Upper lobe of left lung (tissue), 6 donors: ENCODE data around the gene YKT6. TPM values are rescaled to one million over a fixed set of nuclear protein-coding genes. Genes with fewer than 3 reads are reported as not detected.

Experiments used
- ATAC-seq, 2 donors: fragments of 200-7000 bp; cut with Tn5 transposase; one replicate each; pipeline ENCODE4 v1.9.1; 2022; ENCODE audit warnings: mild to moderate bottlenecking in 2 of 2, moderate library complexity in 2 of 2; ENCODE audit not compliant: low FRiP score in 2 of 2
- DNase-seq, 2 donors: peaks; one replicate each; pipeline ENCODE4 v3.0.0-alpha.2; 2019 to 2020
- H3K27ac ChIP-seq, 4 donors: fragments of 200-600 bp; sonication (generic); one replicate each; pipeline ENCODE4 v1.5.1; 2016 to 2019
- H3K27me3 ChIP-seq, 4 donors: fragments of 200-600 bp; sonication (generic); one replicate each; pipeline ENCODE4 v1.5.1; 2017 to 2019
- H3K36me3 ChIP-seq, 4 donors: fragments of 200-600 bp; sonication (generic); one replicate each; pipeline ENCODE4 v1.5.1; 2016 to 2019
- H3K4me1 ChIP-seq, 4 donors: fragments of 200-600 bp; sonication (generic); one replicate each; pipeline ENCODE4 v1.5.1; 2018 to 2019
- H3K4me3 ChIP-seq, 4 donors: fragments of 200-600 bp; sonication (generic); one replicate each; pipeline ENCODE4 v1.5.1; 2017 to 2019; ENCODE audit warnings: mild to moderate bottlenecking in 2 of 4, moderate library complexity in 1 of 4
- H3K9me3 ChIP-seq, 4 donors: fragments of 200-600 bp; sonication (generic); one replicate each; pipeline ENCODE4 v1.5.1; 2018 to 2019
- CTCF ChIP-seq, 6 experiments: fragments of 450-650 bp in 4 of 6; fragments of 200-600 bp in 2 of 6; sonication (generic) in 2 of 6; IDR thresholded peaks; one replicate each; pipeline ENCODE4 v1.5.1; 2016 to 2019; ENCODE audit warnings: antibody characterized with exemption in 6 of 6
- EP300 ChIP-seq, 4 donors: sonication (generic); formaldehyde crosslinking; IDR thresholded peaks; one replicate each; pipeline ENCODE4 v1.5.1; 2017; ENCODE audit warnings: antibody characterized with exemption in 4 of 4, control low read depth in 2 of 4
- POLR2A ChIP-seq, 4 donors: fragments of 450-650 bp; IDR thresholded peaks; one replicate each; pipeline ENCODE4 v1.5.1; 2016 to 2017; ENCODE audit warnings: antibody characterized with exemption in 4 of 4, mild to moderate bottlenecking in 2 of 4
- POLR2AphosphoS5 ChIP-seq, 2 donors: sonication (generic); formaldehyde crosslinking; IDR thresholded peaks; one replicate each; pipeline ENCODE4 v1.5.1; 2017; ENCODE audit warnings: antibody characterized with exemption in 2 of 2
- WGBS, 2 donors: methylation state at CpG; one replicate each; pipeline ENCODE4 v1.1.5; 2017 to 2018; 5-methylcytosine and 5-hydroxymethylcytosine counted together
- total RNA-seq, 6 donors: library from RNA; depleted of rRNA in 4 of 6; stranded (reverse); fragments of >200 nt in 4 of 6; gene quantifications; one replicate each; pipeline versions ENCODE4 v1.1.0 to v1.2.1, GENCODE V29; 2016 to 2021
- donor health status: DM: no; HTN: no; CAD: no; lungs with moderate emphysema.
- donor health status: DM: no; HTN: yes; CAD: no; lungs with severe emphysema.

YKT6 gene
- total RNA-seq, 6 donors from 2014 or later = 29.3 to 70.2 (median 53.1) TPM

GRCh38 chr7:44185729-44186128 is 15.0 kb upstream of the YKT6 start:
- Histone ChIP-seq H3K9me3 (no peaks in the 10 kb centered on the region), H3K27me3 (no peaks in the 10 kb centered on the region), H3K4me1 (no peaks in the 10 kb centered on the region), H3K4me3 (no peak overlapping the region), H3K27ac (no peak overlapping the region), H3K36me3 (no peaks in the 10 kb centered on the region)
- DNase-seq (peak in 1 of 2 donors; percentile 61), ATAC-seq (no peak)
- TF ChIP-seq EP300 (IDR thresholded peaks at IDR 0.05) (no peak), CTCF (IDR thresholded peaks at IDR 0.05) (no peak), POLR2AphosphoS5 (IDR thresholded peaks at IDR 0.05) (no peak), POLR2A (IDR thresholded peaks at IDR 0.05) (no peak)
- 87 to 97% methylated on average over 4 to 5 of the region's 5 CpGs for WGBS, 2 donors

GRCh38 chr7:44186736-44187135 is 14.0 kb upstream of the YKT6 start:
- Histone ChIP-seq H3K4me3 (no peak overlapping the region), H3K27ac (no peak overlapping the region), H3K4me1 (no peaks in the 10 kb centered on the region), H3K36me3 (no peaks in the 10 kb centered on the region), H3K27me3 (no peaks in the 10 kb centered on the region), H3K9me3 (no peaks in the 10 kb centered on the region)
- TF ChIP-seq POLR2AphosphoS5 (IDR thresholded peaks at IDR 0.05) = no peak
- TF ChIP-seq CTCF (IDR thresholded peaks at IDR 0.05) = no peak
- TF ChIP-seq POLR2A (IDR thresholded peaks at IDR 0.05) = no peak
- no peak for TF ChIP-seq EP300 (IDR thresholded peaks at IDR 0.05)
- DNase-seq (no peak), ATAC-seq (no peak)
- 77 to 82% methylated on average over 5 of the region's 5 CpGs for WGBS, 2 donors

GRCh38 chr7:44187636-44188416 is 13.0 kb upstream of the YKT6 start:
- no peak for ATAC-seq

GRCh38 chr7:44188480-44189225 is 12.1 kb upstream of the YKT6 start:
- ATAC-seq = no peak
- no peaks in the 10 kb centered on the region for H3K9me3 ChIP-seq
- DNase-seq = no peak
- no peak overlapping the region for H3K27ac ChIP-seq
- H3K4me1 ChIP-seq = no peaks in the 10 kb centered on the region
- no peaks in the 10 kb centered on the region for H3K27me3 ChIP-seq
- H3K36me3 ChIP-seq = no peaks in the 10 kb centered on the region
- WGBS, 2 donors = 70 to 75% methylated on average over 11 to 16 of the region's 16 CpGs
- no peak overlapping the region for H3K4me3 ChIP-seq
- TF ChIP-seq EP300 (IDR thresholded peaks at IDR 0.05) (no peak), POLR2A (IDR thresholded peaks at IDR 0.05) (no peak), POLR2AphosphoS5 (IDR thresholded peaks at IDR 0.05) (no peak), CTCF (IDR thresholded peaks at IDR 0.05) (no peak)

More at GRCh38 chr7:44187636-44188416, 13.0 kb upstream of the YKT6 start:
- TF ChIP-seq POLR2AphosphoS5 (IDR thresholded peaks at IDR 0.05) = no peak
- no peak for TF ChIP-seq POLR2A (IDR thresholded peaks at IDR 0.05)
- no peak for TF ChIP-seq EP300 (IDR thresholded peaks at IDR 0.05)
- TF ChIP-seq CTCF (IDR thresholded peaks at IDR 0.05) = no peak
- Histone ChIP-seq H3K4me3 (no peak overlapping the region), H3K9me3 (no peaks in the 10 kb centered on the region), H3K36me3 (no peaks in the 10 kb centered on the region), H3K27ac (no peak overlapping the region), H3K4me1 (no peaks in the 10 kb centered on the region), H3K27me3 (no peaks in the 10 kb centered on the region)
- DNase-seq = no peak
- 36 to 71% methylated on average over 5 to 9 of the region's 9 CpGs for WGBS, 2 donors
